HG03139 (cell line): Measurements from ENCODE around the gene GPC5.

Experiments used
- ATAC-seq: cut with Tn5 transposase; IDR thresholded peaks from one replicate; pipeline ENCODE4 v1.9.1; 2021; ENCODE audit not compliant: unreplicated experiment

The GPC5 gene

GRCh38 chr13:91534996-91535395 lies 136.6 kb downstream of the GPC5 start:
- no peak for ATAC-seq

GRCh38 chr13:91537376-91537775 lies 139.0 kb downstream of the GPC5 start:
- no peak for ATAC-seq

GRCh38 chr13:91539286-91540157 lies 141.1 kb downstream of the GPC5 start:
- no peak for ATAC-seq

GRCh38 chr13:91540158-91540736 lies 141.8 kb downstream of the GPC5 start:
- no peak for ATAC-seq

- ATAC-seq, result no peak
Observed at GRCh38 chr13:91544723-91545122, 146.3 kb downstream of the GPC5 start.

GRCh38 chr13:91546900-91547299 lies 148.5 kb downstream of the GPC5 start:
- no peak for ATAC-seq

GRCh38 chr13:91553584-91553983 lies 155.2 kb downstream of the GPC5 start:
- no peak for ATAC-seq

- ATAC-seq, result no peak
Observed at GRCh38 chr13:91554101-91554500, 155.7 kb downstream of the GPC5 start.

GRCh38 chr13:91557328-91558090 lies 159.1 kb downstream of the GPC5 start:
- ATAC-seq, result no peak

- no peak for ATAC-seq
Observed at GRCh38 chr13:91563799-91564198, 165.4 kb downstream of the GPC5 start.

- ATAC-seq, result no peak
Observed at GRCh38 chr13:91564396-91564795, 166.0 kb downstream of the GPC5 start.

- no peak for ATAC-seq
Observed at GRCh38 chr13:91565296-91565695, 166.9 kb downstream of the GPC5 start.

GRCh38 chr13:91567485-91568207 lies 169.2 kb downstream of the GPC5 start:
- no peak for ATAC-seq

GRCh38 chr13:91571681-91572080 lies 173.3 kb downstream of the GPC5 start:
- no peak for ATAC-seq

- ATAC-seq, result no peak
Observed at GRCh38 chr13:91572439-91572838, 174.0 kb downstream of the GPC5 start.

GRCh38 chr13:91572944-91573598 lies 174.7 kb downstream of the GPC5 start:
- ATAC-seq, result no peak

- ATAC-seq, result no peak
Observed at GRCh38 chr13:91574766-91575165, 176.3 kb downstream of the GPC5 start.

GRCh38 chr13:91576590-91576989 lies 178.2 kb downstream of the GPC5 start:
- ATAC-seq, result no peak

- no peak for ATAC-seq
Observed at GRCh38 chr13:91579320-91579719, 180.9 kb downstream of the GPC5 start.

- no peak for ATAC-seq
Observed at GRCh38 chr13:91580749-91581148, 182.3 kb downstream of the GPC5 start.

- no peak for ATAC-seq
Observed at GRCh38 chr13:91586609-91587008, 188.2 kb downstream of the GPC5 start.
